SK-N-SH treated with all-trans-retinoic acid at 6 μM for 48 hours (cell line): ENCODE data around the gene SPOCD1.

ENCODE experiments used
- ATAC-seq: fragments of 200-7000 bp; cut with Tn5 transposase; 3 replicates; pipeline ENCODE4 v1.9.1; 2020; ENCODE audit warnings: mild to moderate bottlenecking, moderate library complexity
- ARNTL ChIP-seq: fragments of 450-650 bp; formaldehyde crosslinking; IDR thresholded peaks from 2 replicates; pipeline ENCODE4 v1.5.0; 2020; ENCODE audit warnings: low read depth, mild to moderate bottlenecking, moderate library complexity, borderline replicate concordance
- BACH2 ChIP-seq: fragments of 250-450 bp; sonication (Bioruptor Pico); IDR thresholded peaks from 2 replicates; pipeline ENCODE4 v1.9.0; 2021; ENCODE audit warnings: mild to moderate bottlenecking, borderline replicate concordance
- CREB5 ChIP-seq: fragments of 250-450 bp; sonication (Bioruptor Pico); IDR thresholded peaks from 2 replicates; pipeline ENCODE4 v1.5.1; 2020; ENCODE audit warnings: low read depth, mild to moderate bottlenecking, moderate library complexity
- CSDC2 ChIP-seq: fragments of 250-450 bp; sonication (Bioruptor Pico); IDR thresholded peaks from 2 replicates; pipeline ENCODE4 v1.5.0; 2020; ENCODE audit warnings: mild to moderate bottlenecking, moderate library complexity
- CSRNP3 ChIP-seq: fragments of 250-450 bp; sonication (Bioruptor Pico); IDR thresholded peaks from 2 replicates; pipeline ENCODE4 v1.5.1; 2021; ENCODE audit warnings: mild to moderate bottlenecking, moderate library complexity
- ESRRG ChIP-seq: fragments of 250-450 bp; sonication (Bioruptor Pico); IDR thresholded peaks from 2 replicates; pipeline ENCODE4 v1.6.1; 2021; ENCODE audit warnings: mild to moderate bottlenecking
- ISL1 ChIP-seq: fragments of 250-450 bp; sonication (Bioruptor Pico); IDR thresholded peaks from 2 replicates; pipeline ENCODE4 v2.1.2; 2022; ENCODE audit warnings: mild to moderate bottlenecking, moderate library complexity
- OSR1 ChIP-seq: fragments of 250-450 bp; sonication (Bioruptor Pico); IDR thresholded peaks from 2 replicates; pipeline ENCODE4 v1.8.0; 2022; ENCODE audit warnings: moderate library complexity, mild to moderate bottlenecking, inconsistent platforms
- PATZ1 ChIP-seq: fragments of 250-450 bp; sonication (Bioruptor Pico); IDR thresholded peaks from 2 replicates; pipeline ENCODE4 v1.8.0; 2020; ENCODE audit warnings: mild to moderate bottlenecking, moderate library complexity, borderline replicate concordance
- POU6F1 ChIP-seq: fragments of 250-450 bp; sonication (Bioruptor Pico); IDR thresholded peaks from 2 replicates; pipeline ENCODE4 v1.8.0; 2021; ENCODE audit warnings: low read depth, mild to moderate bottlenecking, moderate library complexity, borderline replicate concordance
- PPARA ChIP-seq: fragments of 250-450 bp; sonication (Bioruptor Pico); IDR thresholded peaks from 2 replicates; pipeline ENCODE4 v1.5.0; 2020; ENCODE audit warnings: mild to moderate bottlenecking, borderline replicate concordance
- RARB ChIP-seq: fragments of 250-450 bp; sonication (Bioruptor Pico); IDR thresholded peaks from 2 replicates; pipeline ENCODE4 v1.8.0; 2021; ENCODE audit warnings: mild to moderate bottlenecking, moderate library complexity
- SNAI2 ChIP-seq: fragments of 250-450 bp; sonication (Bioruptor Pico); IDR thresholded peaks from 2 replicates; pipeline ENCODE4 v1.5.0; 2020; ENCODE audit warnings: mild to moderate bottlenecking, moderate library complexity
- TCF4 ChIP-seq: fragments of 250-450 bp; sonication (Bioruptor Pico); IDR thresholded peaks from 2 replicates; pipeline ENCODE4 v1.8.0; 2021; ENCODE audit warnings: mild to moderate bottlenecking, moderate library complexity, borderline replicate concordance
- TOX ChIP-seq: fragments of 250-450 bp; sonication (Bioruptor Pico); IDR thresholded peaks from 2 replicates; pipeline ENCODE4 v1.8.0; 2021; ENCODE audit warnings: mild to moderate bottlenecking, moderate library complexity, borderline replicate concordance
- ZC3H10 ChIP-seq: fragments of 250-450 bp; sonication (Bioruptor Pico); IDR thresholded peaks from 2 replicates; pipeline ENCODE4 v1.5.1; 2021; ENCODE audit warnings: mild to moderate bottlenecking, moderate library complexity
- ZFP3 ChIP-seq: fragments of 250-450 bp; sonication (Bioruptor Pico); IDR thresholded peaks from 2 replicates; pipeline ENCODE4 v1.5.0; 2020; ENCODE audit warnings: mild to moderate bottlenecking, moderate library complexity
- ZFP30 ChIP-seq: fragments of 450-650 bp; formaldehyde crosslinking; IDR thresholded peaks from 2 replicates; pipeline ENCODE4 v1.5.0; 2022; ENCODE audit warnings: mild to moderate bottlenecking, moderate library complexity
- ZNF70 ChIP-seq: fragments of 450-650 bp; formaldehyde crosslinking; IDR thresholded peaks from 2 replicates; pipeline ENCODE4 v1.5.0; 2020; ENCODE audit warnings: mild to moderate bottlenecking, moderate library complexity
- ZNF8 ChIP-seq: fragments of 450-650 bp; formaldehyde crosslinking; IDR thresholded peaks from 2 replicates; pipeline ENCODE4 v1.5.0; 2020; ENCODE audit warnings: mild to moderate bottlenecking, moderate library complexity

SPOCD1 gene

GRCh38 chr1:31761883-31762282, 53.9 kb downstream of the SPOCD1 start (continued):
- no peak for TF ChIP-seq PATZ1 (CRISPR knock-in tag)

- peak; percentile 45 for ATAC-seq
- no peak for TF ChIP-seq ESRRG (CRISPR knock-in tag)
- no peak for TF ChIP-seq RARB (CRISPR knock-in tag)
- no peak for TF ChIP-seq BACH2 (CRISPR knock-in tag)
- no peak for TF ChIP-seq ZFP30
- TF ChIP-seq TOX (CRISPR knock-in tag) = no peak
- TF ChIP-seq ZNF70 (CRISPR knock-in tag) = no peak
- no peak for TF ChIP-seq ZC3H10 (CRISPR knock-in tag)
- TF ChIP-seq CREB5 (CRISPR knock-in tag) = no peak
- TF ChIP-seq CSRNP3 (CRISPR knock-in tag) = no peak
- TF ChIP-seq ARNTL (CRISPR knock-in tag) = no peak
- TF ChIP-seq PPARA (CRISPR knock-in tag) = no peak
- no peak for TF ChIP-seq OSR1 (CRISPR knock-in tag)
- TF ChIP-seq PATZ1 (CRISPR knock-in tag) = no peak
- TF ChIP-seq ZNF8 (CRISPR knock-in tag) = no peak
- TF ChIP-seq TCF4 = no peak
- TF ChIP-seq ZFP3 (CRISPR knock-in tag) = no peak
- no peak for TF ChIP-seq ISL1
- no peak for TF ChIP-seq CSDC2 (CRISPR knock-in tag)
- no peak for TF ChIP-seq SNAI2 (CRISPR knock-in tag)
- no peak for TF ChIP-seq POU6F1 (CRISPR knock-in tag)
Observed at GRCh38 chr1:31760471-31761470, 55.1 kb downstream of the SPOCD1 start.

- ATAC-seq = no peak
- TF ChIP-seq ARNTL (CRISPR knock-in tag) = no peak
- no peak for TF ChIP-seq ESRRG (CRISPR knock-in tag)
- no peak for TF ChIP-seq TOX (CRISPR knock-in tag)
- TF ChIP-seq ZNF8 (CRISPR knock-in tag) = no peak
Observed at GRCh38 chr1:31759298-31760023, 56.4 kb downstream of the SPOCD1 start.
